K562 (cell line): ENCODE measurements around the gene DPEP1. TPM values are rescaled to one million over a fixed set of nuclear protein-coding genes. Genes with fewer than 3 reads are reported as not detected.

Experiments
- ATAC-seq: fragments of 200-7000 bp; cut with Tn5 transposase; 3 replicates; pipeline ENCODE4 v1.9.1; 2020; ENCODE audit warnings: moderate library complexity
- BruUV-seq: library from RNA; stranded (reverse); fragments of 400-500 nt; replicated peaks from 2 replicates; lab custom pipeline; 2021; lab: Mats Ljungman, UMichigan
- CTCF ChIA-PET: fragments of 300-600 bp; formaldehyde crosslinking; extraction: SDS; loops from one replicate; lab custom pipeline; 2021; ENCODE audit warnings: low intra/inter-chr PET ratio; lab: Yijun Ruan, JAX
- POLR2A ChIA-PET: fragments of 300-600, 350-650 bp; sonication (Branson Sonifier 250); formaldehyde crosslinking; extraction: SDS; loops from one replicate; lab custom pipeline; 2021; ENCODE audit warnings: antibody characterized with exemption, inconsistent platforms; lab: Yijun Ruan, JAX
- DNase-seq, 4 experiments: peaks; one replicate each; pipeline versions ENCODE4 v3.0.0 to v3.0.0-alpha.2; 2011 to 2018; ENCODE audit warnings: low spot score in 3 of 4, mixed read lengths in 3 of 4; ENCODE audit errors: extremely low read depth in 1 of 4
- FAIRE-seq: peaks from 2 replicates; lab custom pipeline; 2011; peaks lifted over from hg19 to GRCh38; lab: Jason Lieb, UNC
- H2AFZ ChIP-seq: 2 replicates; pipeline ENCODE4 v1.6.0; 2011; ENCODE audit warnings: low read depth, low read length, control low read depth, inconsistent platforms
- H3K27ac ChIP-seq: fragments of 200-600 bp; 3 replicates; pipeline ENCODE4 v1.8.0; 2011; ENCODE audit warnings: low read depth, mild to moderate bottlenecking, control low read depth, inconsistent platforms, low read length, moderate library complexity, mixed read lengths; ENCODE audit errors: extremely low read depth
- H3K27me3 ChIP-seq, 2 experiments: fragments of 300-600 bp in 1 of 2; 2 replicates in 1 of 2; 3 replicates in 1 of 2; pipeline versions ENCODE4 v1.6.0 to v1.8.0; 2011; ENCODE audit warnings: inconsistent platforms in 2 of 2, low read length in 2 of 2, mild to moderate bottlenecking in 1 of 2, mixed read lengths in 1 of 2, moderate library complexity in 1 of 2; ENCODE audit not compliant: control insufficient read depth in 2 of 2, insufficient read depth in 2 of 2
- H3K36me3 ChIP-seq: fragments of 300-600 bp; 3 replicates; pipeline ENCODE4 v1.8.0; 2011; ENCODE audit warnings: mild to moderate bottlenecking, low read length, inconsistent platforms; ENCODE audit not compliant: control insufficient read depth, insufficient read depth
- H3K4me1 ChIP-seq, 2 experiments: fragments of 200-600 bp in 1 of 2; replicated peaks in 1 of 2; 2 replicates in 1 of 2; 3 replicates in 1 of 2; pipeline versions ENCODE4 v1.5.1 to v1.8.0; 2011; ENCODE audit warnings: inconsistent platforms in 2 of 2, low read length in 2 of 2, mild to moderate bottlenecking in 1 of 2, mixed read lengths in 1 of 2, moderate library complexity in 1 of 2; ENCODE audit not compliant: control insufficient read depth in 2 of 2, insufficient read depth in 2 of 2
- H3K4me2 ChIP-seq: 2 replicates; pipeline ENCODE4 v1.6.1; 2011; ENCODE audit warnings: low read length, control low read depth, inconsistent platforms, mixed read lengths; ENCODE audit not compliant: insufficient read depth
- H3K4me3 ChIP-seq: fragments of 200-600 bp; sonication (generic), shearing (Covaris generic); 2 replicates; pipeline ENCODE4 v1.5.1; 2016; ENCODE audit warnings: control low read depth, inconsistent platforms
- H3K79me2 ChIP-seq: fragments of 200-600 bp; 3 replicates; pipeline ENCODE4 v1.8.0; 2011; ENCODE audit warnings: low read length, inconsistent platforms; ENCODE audit not compliant: control insufficient read depth, insufficient read depth
- H3K9ac ChIP-seq, 2 experiments: 2 replicates each; pipeline versions ENCODE4 v1.6.0 to v1.6.1; 2011; ENCODE audit warnings: low read depth in 2 of 2, low read length in 2 of 2, control low read depth in 1 of 2, inconsistent platforms in 1 of 2, mild to moderate bottlenecking in 1 of 2, mixed read lengths in 1 of 2; ENCODE audit not compliant: insufficient read depth in 1 of 2
- H3K9me1 ChIP-seq: one replicate; pipeline ENCODE4 v1.6.0; 2011; ENCODE audit warnings: inconsistent platforms, mild to moderate bottlenecking, low read length, moderate library complexity; ENCODE audit not compliant: control insufficient read depth, insufficient read depth
- H3K9me3 ChIP-seq: replicated peaks from 2 replicates; pipeline ENCODE4 v1.5.1; 2011; ENCODE audit warnings: low read depth, low read length, inconsistent platforms; ENCODE audit not compliant: control insufficient read depth, insufficient read depth
- H4K20me1 ChIP-seq: replicated peaks from 2 replicates; pipeline ENCODE4 v1.6.1; 2011; ENCODE audit warnings: low read length, inconsistent platforms, mixed read lengths; ENCODE audit not compliant: control insufficient read depth, insufficient read depth
- POLR2G ChIP-seq: fragments of 200-400 bp; formaldehyde crosslinking; IDR thresholded peaks from 2 replicates; pipeline ENCODE4 v1.6.1; 2017; ENCODE audit warnings: low read depth, mild to moderate bottlenecking, antibody characterized with exemption, low read length, moderate library complexity
- RBFOX2 ChIP-seq: fragments of 200-400 bp; formaldehyde crosslinking; IDR thresholded peaks from 2 replicates; pipeline ENCODE4 v1.6.1; 2017; ENCODE audit warnings: low read depth, mild to moderate bottlenecking, low read length, moderate library complexity
- WGBS: fragments of 100-300 bp; shearing (Covaris generic); methylation state at CpG from one replicate; pipeline ENCODE4 v1.1.6; 2016; ENCODE audit warnings: low coverage, mixed read lengths; ENCODE audit not compliant: insufficient coverage; ENCODE audit errors: missing lambda C conversion rate; 5-methylcytosine and 5-hydroxymethylcytosine counted together
- in situ Hi-C: fragments of 300-500 bp; cut with MboI; formaldehyde crosslinking; loops from 4 replicates; pipeline ENCODE4 v1.15.0; 2018; ENCODE audit warnings: inconsistent platforms, mixed read lengths
- intact Hi-C: fragments of 100-400 bp; cut with micrococcal nuclease; formaldehyde crosslinking; loops from 2 replicates; pipeline ENCODE4 v1.14.2; 2022
- polyA plus RNA-seq, 8 experiments: library from polyadenylated mRNA; depleted of rRNA in 4 of 8; stranded (reverse) in 5 of 8; unstranded in 3 of 8; fragments of >200 nt; fragmentation: Nextera tagmentation in 2 of 8; fragmentation: Illumina TruSeq in 1 of 8; extraction: Ambion mirVana in 2 of 8; extraction: Trizol in 1 of 8; gene quantifications; 2 replicates each; pipeline versions ENCODE4 v1.2.1 to v1.2.3, GENCODE V29; 2011 to 2014; ENCODE audit warnings: inconsistent platforms in 1 of 8, missing spikeins in 1 of 8
- total RNA-seq, 7 experiments: library from RNA; depleted of rRNA in 6 of 7; stranded (reverse); fragments of >200 nt in 6 of 7; fragmentation: Illumina TruSeq in 2 of 7; extraction: Trizol in 2 of 7; gene quantifications; 2 replicates each; pipeline versions ENCODE4 v1.2.1 to v1.2.3, GENCODE V29; 2011 to 2021; ENCODE audit warnings: low replicate concordance in 1 of 7
- TF ChIP-seq, protein P1 (sequence below): fragments of 250-450 bp; sonication (Bioruptor Pico); IDR thresholded peaks from 2 replicates; pipeline ENCODE4 v1.8.0; 2022; ENCODE audit warnings: inconsistent platforms, mild to moderate bottlenecking, moderate library complexity, borderline replicate concordance

The DPEP1 gene
- total and polyA plus RNA-seq, 9 of the 15 experiments (the other 6 are each of a cell fraction or from before 2014, with no cell fraction given): 0.14 to 0.31 (median 0.20) TPM; not detected in 6

DNA sequence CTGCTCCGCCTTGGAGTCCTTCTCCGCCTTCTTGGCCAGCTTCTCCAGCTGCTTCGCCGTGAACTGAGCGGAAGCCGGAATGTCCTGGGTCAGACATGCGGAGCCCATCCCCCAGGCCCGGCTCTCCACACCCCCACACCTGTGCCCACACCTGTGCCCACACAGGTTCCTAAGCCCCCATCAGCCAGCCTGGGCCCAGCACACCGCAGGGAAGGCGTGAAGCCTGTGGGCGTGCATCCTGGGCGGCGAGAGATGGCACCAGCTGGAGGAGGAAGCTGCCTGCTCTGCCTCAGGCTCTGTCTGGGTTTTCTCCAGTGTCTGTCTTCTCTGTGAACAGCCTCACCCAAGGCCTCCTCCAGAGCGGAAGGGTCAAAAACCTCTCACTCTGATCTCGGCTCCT, 38.1 kb downstream of the DPEP1 start:
- no peak for FAIRE-seq
- peak overlapping the region in 1 of 2 experiments; percentile 64; a peak in 1 of 4 replicates for H3K9ac ChIP-seq
- no peak for DNase-seq
- no peak overlapping the region for H3K27ac ChIP-seq
- in situ Hi-C loops: no loop called here
- peaks cover 51% of the 10 kb centered on the region; the same call in 2 of the 3 replicates for H3K36me3 ChIP-seq
- TF ChIP-seq RBFOX2 (0 out of 2 replicates have a peak, but pooled peaks have one; percentile 18), POLR2G (0 out of 2 replicates have a peak, but pooled peaks have one; percentile 17)
- TF ChIP-seq, protein P1, sequence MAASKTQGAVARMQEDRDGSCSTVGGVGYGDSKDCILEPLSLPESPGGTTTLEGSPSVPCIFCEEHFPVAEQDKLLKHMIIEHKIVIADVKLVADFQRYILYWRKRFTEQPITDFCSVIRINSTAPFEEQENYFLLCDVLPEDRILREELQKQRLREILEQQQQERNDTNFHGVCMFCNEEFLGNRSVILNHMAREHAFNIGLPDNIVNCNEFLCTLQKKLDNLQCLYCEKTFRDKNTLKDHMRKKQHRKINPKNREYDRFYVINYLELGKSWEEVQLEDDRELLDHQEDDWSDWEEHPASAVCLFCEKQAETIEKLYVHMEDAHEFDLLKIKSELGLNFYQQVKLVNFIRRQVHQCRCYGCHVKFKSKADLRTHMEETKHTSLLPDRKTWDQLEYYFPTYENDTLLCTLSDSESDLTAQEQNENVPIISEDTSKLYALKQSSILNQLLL (CRISPR knock-in tag): no peak
- TF ChIP-seq, all 486 proteins: peak for 2
- intact Hi-C loops: no loop called here
- ATAC-seq: no peak
- Histone ChIP-seq H2AFZ (no peak overlapping the region), H3K9me1 (peaks cover 7% of the 10 kb centered on the region), H3K4me3 (no peak overlapping the region), H3K9me3 (no peaks in the 10 kb centered on the region), H4K20me1 (0 out of 2 replicates have a peak, but pooled peaks cover 4% of the 10 kb centered on the region), H3K4me1 (peaks cover 3 to 23% of the 10 kb centered on the region in 2 experiments; a peak in 3 of 5 replicates), H3K4me2 (no peak overlapping the region), H3K27me3 (no peaks in the 10 kb centered on the region), H3K79me2 (peaks cover 32% of the 10 kb centered on the region)
- no TSS peak for BruUV-seq
- WGBS: 97% methylated on average over 14 of the region's 15 CpGs
- CTCF ChIA-PET: no interaction called here
- POLR2A ChIA-PET: no interaction called here
